HUES48 (cell line): ENCODE measurements around the gene TNIK.

Experiments used
- H3K27ac ChIP-seq: one replicate; pipeline ENCODE4 v1.7.0; 2013; ENCODE audit warnings: low read depth, low read length, inconsistent platforms
- H3K27me3 ChIP-seq: 2 replicates; pipeline ENCODE4 v1.6.1; 2013; ENCODE audit warnings: mild to moderate bottlenecking, low read length; ENCODE audit not compliant: control insufficient read depth, insufficient read depth
- H3K36me3 ChIP-seq: 2 replicates; pipeline ENCODE4 v1.6.1; 2013; ENCODE audit warnings: low read length; ENCODE audit not compliant: control insufficient read depth, insufficient read depth
- H3K4me1 ChIP-seq: 2 replicates; pipeline ENCODE4 v1.6.1; 2013; ENCODE audit warnings: mild to moderate bottlenecking, low read length; ENCODE audit not compliant: control insufficient read depth, insufficient read depth
- H3K4me3 ChIP-seq: 2 replicates; pipeline ENCODE4 v1.5.1; 2013; ENCODE audit warnings: mild to moderate bottlenecking, low read depth, low read length
- H3K9ac ChIP-seq: 2 replicates; pipeline ENCODE4 v1.6.1; 2013; ENCODE audit warnings: mild to moderate bottlenecking, low read depth, low read length, moderate library complexity
- H3K9me3 ChIP-seq: 2 replicates; pipeline ENCODE4 v1.6.1; 2013; ENCODE audit warnings: low read length; ENCODE audit not compliant: control insufficient read depth, insufficient read depth

Gene TNIK

GRCh38 chr3:171266740-171267073 lies 193.5 kb downstream of the TNIK start:
- H3K27ac ChIP-seq, result no peak overlapping the region
- H3K4me1 ChIP-seq, result peaks cover 31% of the 10 kb centered on the region
- no peak overlapping the region for H3K4me3 ChIP-seq
- H3K9me3 ChIP-seq, result no peaks in the 10 kb centered on the region
- no peaks in the 10 kb centered on the region for H3K27me3 ChIP-seq
- no peaks in the 10 kb centered on the region for H3K36me3 ChIP-seq
- no peak overlapping the region for H3K9ac ChIP-seq

- Histone ChIP-seq H3K9me3 (no peaks in the 10 kb centered on the region), H3K4me1 (peaks cover 31% of the 10 kb centered on the region), H3K27me3 (no peaks in the 10 kb centered on the region), H3K9ac (no peak overlapping the region), H3K27ac (peak overlapping the region; percentile 27), H3K4me3 (no peak overlapping the region), H3K36me3 (no peaks in the 10 kb centered on the region)
Observed at GRCh38 chr3:171266034-171266739, 194.0 kb downstream of the TNIK start.

DNA sequence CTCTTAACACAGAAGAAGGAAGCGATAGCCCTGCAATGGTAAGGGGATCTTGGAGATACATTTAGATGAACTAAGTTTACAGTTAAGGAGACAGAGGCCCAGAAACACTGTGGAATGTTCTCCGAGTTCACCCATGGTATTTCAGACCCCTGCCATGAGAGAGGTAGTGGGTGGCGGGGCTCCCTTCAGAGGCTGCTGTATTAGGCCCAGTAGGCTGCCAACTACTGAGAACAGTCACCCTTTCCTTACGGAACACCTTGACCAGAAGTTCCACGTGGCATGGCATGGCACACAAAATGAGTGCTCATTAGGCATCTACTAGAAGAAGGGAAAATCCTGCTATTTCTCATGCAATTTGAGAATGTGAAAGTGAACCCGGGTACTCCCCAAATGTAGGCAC lies 195.4 kb downstream of the TNIK start:
- H3K27me3 ChIP-seq, result no peaks in the 10 kb centered on the region
- H3K4me3 ChIP-seq, result no peak overlapping the region
- no peak overlapping the region for H3K27ac ChIP-seq
- H3K9me3 ChIP-seq, result no peaks in the 10 kb centered on the region
- no peak overlapping the region for H3K9ac ChIP-seq
- peaks cover 31% of the 10 kb centered on the region for H3K4me1 ChIP-seq
- no peaks in the 10 kb centered on the region for H3K36me3 ChIP-seq

DNA sequence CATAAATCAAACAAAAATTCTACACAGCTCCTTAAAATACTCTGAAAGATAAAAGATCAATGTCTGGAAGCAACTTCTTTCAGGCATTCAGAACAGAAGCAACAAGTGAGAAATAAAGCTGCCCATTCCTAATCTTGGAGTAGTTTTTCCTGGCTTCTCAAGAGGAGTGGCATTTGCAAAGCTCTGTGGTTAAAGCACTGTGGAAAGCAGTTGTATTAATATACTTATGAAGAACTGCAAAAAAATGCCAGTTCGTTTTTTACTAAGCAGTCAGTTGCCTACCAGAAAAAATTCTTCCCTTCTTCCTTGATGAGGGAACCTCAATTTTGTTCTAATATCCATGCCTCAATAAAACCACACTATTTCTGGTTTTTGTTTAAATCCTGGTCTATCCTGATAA lies 197.8 kb downstream of the TNIK start:
- Histone ChIP-seq H3K27ac (no peak overlapping the region), H3K27me3 (no peaks in the 10 kb centered on the region), H3K9me3 (no peaks in the 10 kb centered on the region), H3K4me3 (no peak overlapping the region), H3K9ac (no peak overlapping the region), H3K36me3 (no peaks in the 10 kb centered on the region), H3K4me1 (peaks cover 29% of the 10 kb centered on the region)

DNA sequence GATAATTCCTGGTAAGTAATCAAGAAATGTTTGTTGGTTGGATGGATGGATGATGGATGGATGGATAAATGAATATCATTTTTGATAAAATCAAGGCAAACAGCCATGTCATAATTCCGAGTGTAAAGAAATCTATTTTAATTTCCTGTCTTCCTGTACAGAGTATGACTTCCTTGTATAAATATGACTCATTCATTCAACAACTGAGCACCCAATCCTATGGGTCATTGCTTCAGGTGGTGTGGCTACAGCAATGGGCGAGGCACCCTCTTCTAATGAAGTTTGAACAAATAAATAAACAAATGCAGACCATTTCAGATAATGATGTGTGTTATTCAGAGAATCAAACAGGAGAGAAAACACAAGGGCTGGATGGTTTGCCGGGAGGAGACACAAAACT lies 198.7 kb downstream of the TNIK start:
- H3K4me3 ChIP-seq, result no peak overlapping the region
- no peaks in the 10 kb centered on the region for H3K27me3 ChIP-seq
- H3K27ac ChIP-seq, result no peak overlapping the region
- no peak overlapping the region for H3K9ac ChIP-seq
- H3K36me3 ChIP-seq, result no peaks in the 10 kb centered on the region
- H3K9me3 ChIP-seq, result no peaks in the 10 kb centered on the region
- H3K4me1 ChIP-seq, result peaks cover 20% of the 10 kb centered on the region

DNA sequence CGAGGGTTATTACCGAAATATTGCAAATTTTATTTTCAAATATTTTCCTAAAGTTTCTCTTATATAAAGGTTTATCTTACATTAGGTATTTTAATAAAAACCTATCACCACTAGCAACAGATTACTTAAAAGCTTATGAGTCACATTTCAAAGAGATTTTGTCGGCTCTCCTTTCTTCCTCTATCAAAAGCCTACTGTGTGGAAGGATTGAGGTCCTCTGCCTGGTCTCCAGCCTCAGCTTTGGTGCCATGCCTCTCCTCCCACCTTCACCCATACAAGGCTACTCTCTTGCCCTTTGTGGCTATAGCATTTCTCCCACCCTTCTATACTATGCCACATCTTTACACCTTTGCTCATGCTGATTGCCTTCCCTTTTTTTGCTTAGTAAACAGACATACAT lies 199.3 kb downstream of the TNIK start:
- Histone ChIP-seq H3K4me1 (peaks cover 14% of the 10 kb centered on the region), H3K27ac (no peak overlapping the region), H3K36me3 (no peaks in the 10 kb centered on the region), H3K4me3 (no peak overlapping the region), H3K9me3 (no peaks in the 10 kb centered on the region), H3K27me3 (no peaks in the 10 kb centered on the region), H3K9ac (no peak overlapping the region)

DNA sequence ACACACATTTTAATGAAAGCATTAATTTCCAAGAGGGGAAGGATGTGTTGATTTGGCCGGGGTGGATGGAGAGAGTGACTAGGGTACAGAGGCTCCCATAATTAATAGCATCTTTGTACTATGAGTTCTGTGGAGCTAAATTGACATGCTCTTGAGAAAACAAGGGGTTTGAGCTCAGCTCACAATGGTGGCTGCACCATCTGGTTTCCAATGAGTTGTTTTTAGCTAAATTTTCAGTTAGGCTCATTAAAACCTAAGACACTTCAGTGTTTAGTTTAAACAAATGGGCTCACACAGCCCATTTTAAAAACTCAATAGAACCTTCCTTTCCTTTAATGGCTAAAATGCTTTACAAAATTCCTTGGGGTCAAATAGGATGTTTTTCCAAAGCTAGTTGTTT lies 199.7 kb downstream of the TNIK start:
- Histone ChIP-seq H3K36me3 (no peaks in the 10 kb centered on the region), H3K4me3 (no peak overlapping the region), H3K9me3 (no peaks in the 10 kb centered on the region), H3K27me3 (no peaks in the 10 kb centered on the region), H3K4me1 (peaks cover 13% of the 10 kb centered on the region), H3K27ac (no peak overlapping the region), H3K9ac (no peak overlapping the region)

DNA sequence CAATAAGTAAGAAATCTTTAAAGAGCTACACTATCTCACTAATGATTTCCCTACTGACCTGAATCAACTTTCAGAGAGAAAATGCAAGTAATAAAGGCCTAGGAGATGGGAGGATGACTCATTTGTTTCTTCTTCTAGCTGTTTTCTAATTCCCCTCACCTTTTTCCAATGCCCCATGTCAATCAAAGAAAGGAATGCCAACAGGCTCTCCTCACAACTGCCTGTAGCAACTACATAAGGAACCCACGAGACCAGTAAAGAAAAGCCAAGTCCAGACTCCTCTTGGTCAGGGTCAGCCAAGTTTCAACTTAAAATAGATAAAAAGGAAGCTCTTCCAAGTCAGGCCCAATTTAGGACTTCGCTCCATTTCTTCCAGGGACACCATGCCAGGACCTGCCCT lies 201.9 kb downstream of the TNIK start:
- Histone ChIP-seq H3K9ac (no peak overlapping the region), H3K9me3 (no peaks in the 10 kb centered on the region)

DNA sequence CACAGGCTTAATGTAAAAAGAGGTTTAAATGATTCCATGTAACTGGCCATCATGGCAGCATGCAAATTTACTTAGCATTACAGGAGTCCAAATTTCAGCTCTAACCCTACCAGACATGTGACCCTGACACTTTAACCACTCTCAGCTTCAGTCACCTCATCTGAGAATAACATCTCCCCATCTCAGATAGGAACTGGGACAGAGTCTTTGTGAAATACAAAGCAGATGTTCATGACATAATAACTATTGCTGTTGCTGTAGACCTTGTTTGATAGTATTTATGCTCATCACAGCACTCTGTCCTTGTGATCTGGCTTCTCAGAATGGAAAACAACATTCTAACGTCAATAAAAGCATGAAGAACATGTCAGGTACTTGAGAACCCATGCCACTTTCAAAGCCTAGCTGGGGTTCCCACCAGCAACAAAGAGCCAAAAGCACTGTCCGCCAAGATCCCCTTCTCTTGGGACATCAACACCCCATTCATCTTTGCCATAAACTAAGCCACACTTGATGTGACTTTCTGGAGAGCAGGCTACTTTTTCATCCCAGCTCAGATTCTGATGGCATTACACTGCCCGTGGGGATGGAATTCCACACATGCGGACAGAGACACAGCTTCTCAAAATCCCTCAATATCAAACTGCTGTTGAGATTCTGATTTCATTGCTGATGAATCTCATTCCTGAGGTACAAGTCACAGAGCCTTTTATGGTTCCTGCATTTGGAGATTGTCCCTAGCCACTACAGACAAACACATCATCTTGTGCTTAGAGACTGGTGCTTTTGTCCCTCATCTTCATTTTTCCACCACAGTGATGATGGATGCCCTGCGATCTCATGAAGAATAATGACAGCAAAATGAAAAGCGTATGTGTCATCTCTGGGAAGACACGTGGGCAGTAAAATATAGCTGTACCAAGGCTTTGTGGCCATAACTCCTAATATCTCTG lies 202.7 kb downstream of the TNIK start:
- no peaks in the 10 kb centered on the region for H3K36me3 ChIP-seq
- no peak overlapping the region for H3K9ac ChIP-seq
- no peak overlapping the region for H3K4me3 ChIP-seq
- no peak overlapping the region for H3K27ac ChIP-seq
- no peaks in the 10 kb centered on the region for H3K27me3 ChIP-seq
- no peaks in the 10 kb centered on the region for H3K9me3 ChIP-seq
- peaks cover 5% of the 10 kb centered on the region; the same call in 1 of the 2 replicates for H3K4me1 ChIP-seq

More for the DNA sequence above, 201.9 kb downstream of the TNIK start:
- no peak overlapping the region for H3K4me3 ChIP-seq
- H3K27me3 ChIP-seq, result no peaks in the 10 kb centered on the region
- H3K36me3 ChIP-seq, result no peaks in the 10 kb centered on the region
- H3K27ac ChIP-seq, result no peak overlapping the region
- peaks cover 5% of the 10 kb centered on the region; the same call in 1 of the 2 replicates for H3K4me1 ChIP-seq

DNA sequence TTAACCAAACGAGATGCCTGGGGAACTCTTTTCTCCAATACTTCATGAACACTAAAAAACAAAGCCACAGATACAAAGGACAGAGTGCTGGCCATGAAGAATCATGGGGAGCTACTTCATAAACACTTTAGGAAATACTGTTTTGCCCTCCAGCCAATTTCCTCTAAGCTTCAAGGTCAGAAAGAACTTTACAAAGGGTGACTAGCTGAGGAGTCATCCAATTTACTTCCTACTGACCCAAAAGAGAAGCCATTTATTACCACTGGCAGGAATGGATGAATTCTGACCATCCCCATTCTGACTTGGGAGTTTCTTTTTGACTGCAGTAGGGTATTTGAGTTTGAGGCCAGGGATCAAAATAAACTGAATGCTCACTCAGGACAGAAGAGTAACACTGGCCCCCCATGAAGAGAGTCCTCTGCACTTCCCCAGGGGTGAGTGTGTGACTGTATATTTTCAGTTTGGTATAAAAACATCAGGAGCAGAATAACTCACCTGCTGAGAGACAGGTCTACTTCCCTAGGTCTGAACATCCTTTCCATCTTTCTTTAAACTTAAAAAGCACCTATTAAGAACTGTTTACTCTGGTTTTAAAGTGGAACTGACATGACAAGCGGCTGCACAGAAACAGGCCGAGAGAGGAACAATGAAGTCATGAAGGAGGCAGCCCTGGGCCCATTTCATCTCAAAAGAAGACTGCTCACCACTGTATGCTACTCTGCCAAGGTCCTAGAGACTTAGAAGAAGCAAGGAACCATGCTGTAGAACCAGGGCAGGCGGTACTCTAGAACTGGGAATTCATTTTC lies 203.6 kb downstream of the TNIK start:
- Histone ChIP-seq H3K9ac (no peak overlapping the region), H3K9me3 (no peaks in the 10 kb centered on the region), H3K4me1 (peaks cover 5% of the 10 kb centered on the region; the same call in 1 of the 2 replicates), H3K36me3 (no peaks in the 10 kb centered on the region), H3K4me3 (no peak overlapping the region), H3K27me3 (no peaks in the 10 kb centered on the region), H3K27ac (no peak overlapping the region)
